Activated naive CD4-positive, alpha-beta T cell treated with anti-CD3 and anti-CD28 coated beads, Interleukin-2, amount 10 ng/mL, durations not matched to agents 5 hours and 36 hours (primary cell): Measurements from ENCODE around the gene ENPP5. TPM values are rescaled to one million over a fixed set of nuclear protein-coding genes. Genes with fewer than 3 reads are reported as not detected.

Source experiments
- total RNA-seq, 2 experiments: library from RNA; stranded (reverse); gene quantifications; one replicate each; pipeline ENCODE4 v1.2.3, GENCODE V29; 2021

Gene ENPP5, protein sequence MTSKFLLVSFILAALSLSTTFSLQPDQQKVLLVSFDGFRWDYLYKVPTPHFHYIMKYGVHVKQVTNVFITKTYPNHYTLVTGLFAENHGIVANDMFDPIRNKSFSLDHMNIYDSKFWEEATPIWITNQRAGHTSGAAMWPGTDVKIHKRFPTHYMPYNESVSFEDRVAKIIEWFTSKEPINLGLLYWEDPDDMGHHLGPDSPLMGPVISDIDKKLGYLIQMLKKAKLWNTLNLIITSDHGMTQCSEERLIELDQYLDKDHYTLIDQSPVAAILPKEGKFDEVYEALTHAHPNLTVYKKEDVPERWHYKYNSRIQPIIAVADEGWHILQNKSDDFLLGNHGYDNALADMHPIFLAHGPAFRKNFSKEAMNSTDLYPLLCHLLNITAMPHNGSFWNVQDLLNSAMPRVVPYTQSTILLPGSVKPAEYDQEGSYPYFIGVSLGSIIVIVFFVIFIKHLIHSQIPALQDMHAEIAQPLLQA
- under 1 TPM in 1 of 2 experiments, not detected in 1; 0.08 TPM for total RNA-seq

DNA sequence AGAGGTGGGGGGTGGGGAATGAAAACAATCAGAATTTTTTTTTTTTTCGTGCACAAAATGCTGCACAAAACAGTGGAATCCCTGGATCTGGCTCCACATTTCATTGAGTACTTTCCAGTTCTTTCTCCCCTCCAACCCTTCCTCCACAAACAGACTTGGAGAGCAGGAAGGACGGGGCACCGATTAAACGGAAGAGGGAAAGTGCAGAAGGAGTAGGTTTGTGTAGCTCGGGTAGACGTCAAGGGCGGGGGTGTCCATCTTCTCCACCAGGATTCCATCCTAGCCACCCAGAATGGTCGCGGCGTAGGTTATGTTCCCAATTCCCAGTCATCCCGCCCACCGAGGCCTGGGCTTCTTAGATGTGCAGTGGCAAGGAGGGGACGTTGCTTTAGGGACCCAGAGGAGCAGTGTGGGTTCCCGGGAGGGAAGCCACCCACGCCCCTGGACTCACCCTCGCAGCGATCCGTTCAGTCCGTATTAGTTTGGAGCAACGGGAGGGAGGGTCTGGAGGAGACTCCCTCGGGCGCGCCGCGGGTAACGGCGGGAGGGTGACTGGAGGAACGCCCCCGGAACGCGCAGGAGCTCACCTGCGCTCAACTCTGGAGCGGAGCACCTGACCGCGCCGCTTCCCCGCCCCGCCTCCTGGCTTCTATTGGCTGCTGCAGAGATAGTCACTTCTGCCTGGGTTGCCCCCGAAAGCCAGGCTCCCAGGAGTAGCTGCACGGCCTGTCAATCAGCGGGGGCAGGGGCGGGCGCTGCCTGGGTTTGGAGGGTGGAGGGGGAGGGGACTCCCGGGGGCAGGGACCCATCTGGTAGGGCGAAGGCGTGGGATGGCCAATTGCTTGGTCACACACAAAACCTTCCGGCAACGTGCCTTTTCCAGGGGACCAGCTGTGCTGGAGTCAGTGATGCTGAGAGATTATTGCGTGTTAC, at the start of gene ENPP5:
ENPP5 (minus strand) TSS at position 624 of the 933 bp plus-strand sequence. CDS start 2,718 bp downstream, outside the sequence.

DNA sequence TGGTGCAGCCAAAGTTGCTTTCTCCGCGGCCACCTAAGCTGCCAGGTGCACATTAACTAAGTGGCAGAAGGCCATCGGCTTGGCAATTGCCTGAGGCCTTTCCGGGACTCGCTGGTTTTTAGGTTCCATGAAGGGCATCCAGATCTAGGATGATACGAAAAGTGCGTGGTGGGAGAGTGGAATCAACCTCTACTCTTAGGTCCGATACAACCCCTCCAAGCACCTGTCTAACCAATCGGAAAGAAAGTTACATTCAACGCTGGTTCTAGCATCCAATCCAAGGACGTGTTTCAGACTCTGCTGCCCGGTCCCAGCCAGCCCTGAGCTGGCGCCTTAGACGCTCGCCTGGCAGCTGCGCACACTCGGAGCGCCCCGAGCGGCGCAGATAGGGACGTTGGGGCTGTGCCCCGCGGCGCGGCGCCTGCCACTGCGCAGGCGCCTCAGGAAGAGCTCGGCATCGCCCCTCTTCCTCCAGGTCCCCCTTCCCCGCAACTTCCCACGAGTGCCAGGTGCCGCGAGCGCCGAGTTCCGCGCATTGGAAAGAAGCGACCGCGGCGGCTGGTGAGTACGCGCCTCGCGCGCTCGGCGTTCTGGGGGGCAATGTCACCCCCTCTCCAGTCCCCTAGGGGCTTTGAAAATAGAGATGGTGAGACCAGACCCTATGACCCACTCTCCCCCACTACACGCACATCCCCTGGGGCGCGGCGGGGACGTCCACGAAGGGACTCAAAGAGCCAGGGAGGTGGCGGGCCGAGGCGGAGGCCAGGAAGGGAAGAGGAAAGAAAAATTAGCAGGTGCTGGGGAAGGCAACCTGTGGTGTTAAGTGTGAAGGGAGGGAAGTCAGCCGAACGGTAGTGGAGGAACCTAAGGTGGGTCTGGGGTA, 40.9 kb downstream of the ENPP5 start, which contains the start of gene ENPP4:
ENPP4 (plus strand) TSS at position 361 of the 883 bp plus-strand sequence. CDS start 9,595 bp downstream, outside the sequence.

Other genes starting within 250 kb of the ENPP5 start
- gene CLIC5, start 155.1 kb downstream of the ENPP5 start, total RNA-seq, result 1 to 10 TPM; 4.5 to 5.4 TPM
- gene ENPP4, start 41.0 kb downstream of the ENPP5 start, total RNA-seq, result 1 to 10 TPM; 5.1 to 5.4 TPM